ENCODE results near the gene HNRNPH3. TPM values are rescaled to one million over a fixed set of nuclear protein-coding genes. Genes with fewer than 3 reads are reported as not detected.
A peak's percentile ranks its signal among the peaks of the same experiment; 100 is the strongest.

HNRNPH3 gene
- total RNA-seq, 1 donor from 2014 or later: 90.1 TPM

GRCh38 chr10:68333440-68334431 is 1.9 kb downstream of the HNRNPH3 start:
- Mint-ChIP-seq H3K4me3 (ENCODE audit: unreplicated experiment) (peak overlapping the region; percentile 97), H3K4me1 (ENCODE audit: low read depth, unreplicated experiment) (peaks cover 31% of the 10 kb centered on the region), H3K36me3 (ENCODE audit: low read depth, unreplicated experiment) (no peaks in the 10 kb centered on the region), H3K9me3 (ENCODE audit: unreplicated experiment) (peaks cover 2% of the 10 kb centered on the region), H3K27ac (ENCODE audit: unreplicated experiment) (peak overlapping the region; percentile 100), H3K27me3 (ENCODE audit: low read depth, unreplicated experiment) (no peaks in the 10 kb centered on the region)
- H3K27ac ChIP-seq (ENCODE audit: low read depth, low read length): peak overlapping the region; percentile 97
- H3K36me3 ChIP-seq (ENCODE audit: insufficient read depth, low read length): peaks cover 20% of the 10 kb centered on the region
- TF ChIP-seq CTCF (IDR thresholded peaks at IDR 0.05; ENCODE audit: insufficient read depth, low read depth, low read length) (no peak), EZH2 (IDR thresholded peaks at IDR 0.05; ENCODE audit: insufficient read depth, low read length) (no peak)
- no peaks in the 10 kb centered on the region for H3K27me3 ChIP-seq (ENCODE audit: insufficient read depth, low read length)
- no peak for DNase-seq (ENCODE audit: low read depth)
- peak overlapping the region; percentile 78 for H3K4me3 ChIP-seq (ENCODE audit: insufficient read depth, low read depth, low read length)
- H4K20me1 ChIP-seq (ENCODE audit: insufficient read depth, low read length): peaks cover 60% of the 10 kb centered on the region
- no peaks in the 10 kb centered on the region for H3K9me3 ChIP-seq (ENCODE audit: insufficient read depth, low read depth, low read length)
- H2AFZ ChIP-seq (ENCODE audit: low read depth, low read length): no peak overlapping the region
- peak overlapping the region; percentile 100 for H3K9ac ChIP-seq (ENCODE audit: low read length)
- no peak for FAIRE-seq
- H3K79me2 ChIP-seq (ENCODE audit: insufficient read depth, low read length): peaks cover 75% of the 10 kb centered on the region
- peak overlapping the region; percentile 89 for H3K4me2 ChIP-seq (ENCODE audit: low read length)
- H3K4me1 ChIP-seq (ENCODE audit: insufficient read depth, low read length): peaks cover 29% of the 10 kb centered on the region

GRCh38 chr10:68334672-68335467 is 3.0 kb downstream of the HNRNPH3 start:
- Histone ChIP-seq H3K36me3 (ENCODE audit: insufficient read depth, low read length) (peaks cover 31% of the 10 kb centered on the region), H3K79me2 (ENCODE audit: insufficient read depth, low read length) (peaks cover 86% of the 10 kb centered on the region), H3K4me1 (ENCODE audit: insufficient read depth, low read length) (peaks cover 25% of the 10 kb centered on the region), H4K20me1 (ENCODE audit: insufficient read depth, low read length) (peaks cover 71% of the 10 kb centered on the region), H2AFZ (ENCODE audit: low read depth, low read length) (no peak overlapping the region), H3K9me3 (ENCODE audit: insufficient read depth, low read depth, low read length) (no peaks in the 10 kb centered on the region), H3K27ac (ENCODE audit: low read depth, low read length) (no peak overlapping the region), H3K9ac (ENCODE audit: low read length) (peak overlapping the region; percentile 100), H3K4me2 (ENCODE audit: low read length) (peak overlapping the region; percentile 89), H3K4me3 (ENCODE audit: insufficient read depth, low read depth, low read length) (peak overlapping the region; percentile 78), H3K27me3 (ENCODE audit: insufficient read depth, low read length) (no peaks in the 10 kb centered on the region)
- Mint-ChIP-seq H3K27me3 (ENCODE audit: low read depth, unreplicated experiment) (no peaks in the 10 kb centered on the region), H3K27ac (ENCODE audit: unreplicated experiment) (peak overlapping the region; percentile 8), H3K9me3 (ENCODE audit: unreplicated experiment) (peaks cover 2% of the 10 kb centered on the region), H3K4me1 (ENCODE audit: low read depth, unreplicated experiment) (peaks cover 31% of the 10 kb centered on the region), H3K36me3 (ENCODE audit: low read depth, unreplicated experiment) (peaks cover 4% of the 10 kb centered on the region), H3K4me3 (ENCODE audit: unreplicated experiment) (peak overlapping the region; percentile 97)
- TF ChIP-seq EZH2 (IDR thresholded peaks at IDR 0.05; ENCODE audit: insufficient read depth, low read length): no peak
- no peak for TF ChIP-seq CTCF (IDR thresholded peaks at IDR 0.05; ENCODE audit: insufficient read depth, low read depth, low read length)
- FAIRE-seq (no peak), DNase-seq (ENCODE audit: low read depth) (no peak)

Measured in astrocyte (in vitro differentiated cells and primary cell).